Measurements from ENCODE around the gene NDUFB7. TPM values are rescaled to one million over a fixed set of nuclear protein-coding genes. Genes with fewer than 3 reads are reported as not detected.

The NDUFB7 gene
- total and polyA plus RNA-seq, 2 of the 8 experiments (the other 6 are each of a cell fraction or from before 2014, with no cell fraction given), result 151 to 740 TPM

GRCh38 chr19:14611051-14611450 is 39.2 kb upstream of the NDUFB7 start (continued):
- no peak for TF ChIP-seq CHD7 (IDR thresholded peaks at IDR 0.05; ENCODE audit: insufficient replicate concordance, low read length)
- TF ChIP-seq SAP30 (IDR thresholded peaks at IDR 0.05; ENCODE audit: insufficient read depth, insufficient replicate concordance, low read length), result no peak
- TF ChIP-seq CBX5 (IDR thresholded peaks at IDR 0.05; ENCODE audit: low read depth, low read length), result no peak
- no peak for TF ChIP-seq SP2 (IDR thresholded peaks at IDR 0.05; ENCODE audit: low read length)
- no peak for TF ChIP-seq TAF1 (IDR thresholded peaks at IDR 0.05; ENCODE audit: low read depth, low read length)
- TF ChIP-seq ZNF274 (IDR thresholded peaks at IDR 0.05; ENCODE audit: borderline replicate concordance, extremely low read depth, low read length), result no peak
- TF ChIP-seq POLR2A (IDR thresholded peaks at IDR 0.05; ENCODE audit: control extremely low read depth in 1 of 2, low read depth in 2 of 2, low read length in 2 of 2), result no peak
- no peak for TF ChIP-seq KDM1A (IDR thresholded peaks at IDR 0.05; ENCODE audit: borderline replicate concordance, low read length)
- no peak for TF ChIP-seq RFX5 (IDR thresholded peaks at IDR 0.05; ENCODE audit: borderline replicate concordance, low read depth, low read length)
- no peak for TF ChIP-seq USF2 (IDR thresholded peaks at IDR 0.05; ENCODE audit: low read length)

Data from H1 (cell line).